Mesenchymal stem cell (in vitro differentiated cells and primary cell): ENCODE results near the gene SSH2.

Source experiments
- DNase-seq: peaks from one replicate; pipeline ENCODE4 v3.0.0-alpha.2; 2013
- H2AFZ ChIP-seq: one replicate; pipeline ENCODE4 v1.6.1; 2013; ENCODE audit warnings: low read depth, mild to moderate bottlenecking, control low read depth, inconsistent platforms, low read length, moderate library complexity
- H2AK5ac ChIP-seq: 2 replicates; pipeline ENCODE4 v1.6.1; 2013; ENCODE audit warnings: low read length, moderate library complexity, mild to moderate bottlenecking, inconsistent platforms; ENCODE audit not compliant: severe bottlenecking
- H2BK120ac ChIP-seq: one replicate; pipeline ENCODE4 v1.6.1; 2013; ENCODE audit warnings: low read depth, mild to moderate bottlenecking, inconsistent platforms, low read length, moderate library complexity
- H2BK12ac ChIP-seq, 2 experiments: one replicate each; pipeline ENCODE4 v1.6.1; 2013; ENCODE audit warnings: inconsistent platforms in 2 of 2, low read length in 2 of 2, mild to moderate bottlenecking in 2 of 2, moderate library complexity in 2 of 2, control low read depth in 1 of 2
- H2BK15ac ChIP-seq: one replicate; pipeline ENCODE4 v1.6.1; 2013; ENCODE audit warnings: mild to moderate bottlenecking, low read depth, inconsistent platforms; ENCODE audit not compliant: poor library complexity, severe bottlenecking
- H2BK5ac ChIP-seq: 2 replicates; pipeline ENCODE4 v1.6.1; 2013; ENCODE audit warnings: low read depth, mild to moderate bottlenecking, low read length, control low read depth, inconsistent platforms; ENCODE audit not compliant: poor library complexity, severe bottlenecking
- H3K14ac ChIP-seq, 2 experiments: one replicate each; pipeline ENCODE4 v1.6.1; 2013; ENCODE audit warnings: inconsistent platforms in 2 of 2, low read length in 2 of 2, control low read depth in 1 of 2, mild to moderate bottlenecking in 1 of 2, moderate library complexity in 1 of 2
- H3K18ac ChIP-seq, 2 experiments: one replicate each; pipeline ENCODE4 v1.6.1; 2013; ENCODE audit warnings: inconsistent platforms in 2 of 2, low read length in 2 of 2, control low read depth in 1 of 2, low read depth in 1 of 2, mild to moderate bottlenecking in 1 of 2
- H3K23ac ChIP-seq, 2 experiments: one replicate each; pipeline ENCODE4 v1.6.1; 2013; ENCODE audit warnings: inconsistent platforms in 2 of 2, low read length in 2 of 2, mild to moderate bottlenecking in 2 of 2, moderate library complexity in 2 of 2, control low read depth in 1 of 2
- H3K27ac ChIP-seq: 2 replicates; pipeline ENCODE4 v1.5.1; 2013; ENCODE audit warnings: mild to moderate bottlenecking, moderate library complexity, low read length, control low read depth, inconsistent platforms; ENCODE audit not compliant: poor library complexity, severe bottlenecking
- H3K27me3 ChIP-seq, 2 experiments: 2 replicates each; pipeline versions ENCODE4 v1.6.1 to v1.7.0; 2013; ENCODE audit warnings: low read length in 2 of 2, mild to moderate bottlenecking in 2 of 2, moderate library complexity in 2 of 2, control low read depth in 1 of 2, inconsistent platforms in 1 of 2; ENCODE audit not compliant: control insufficient read depth in 1 of 2, insufficient read depth in 1 of 2
- H3K36me3 ChIP-seq, 2 experiments: 2 replicates each; pipeline versions ENCODE4 v1.6.1 to v1.7.0; 2013; ENCODE audit warnings: low read length in 2 of 2, control low read depth in 1 of 2, inconsistent platforms in 1 of 2, low read depth in 1 of 2, mild to moderate bottlenecking in 1 of 2; ENCODE audit not compliant: insufficient read depth in 2 of 2, control insufficient read depth in 1 of 2
- H3K4ac ChIP-seq, 2 experiments: one replicate each; pipeline ENCODE4 v1.6.1; 2013; ENCODE audit warnings: inconsistent platforms in 2 of 2, low read length in 2 of 2, mild to moderate bottlenecking in 2 of 2, moderate library complexity in 2 of 2, control low read depth in 1 of 2, low read depth in 1 of 2
- H3K4me1 ChIP-seq: 2 replicates; pipeline ENCODE4 v1.6.1; 2013; ENCODE audit warnings: low read depth, low read length, control low read depth; ENCODE audit not compliant: control insufficient read depth, insufficient read depth
- H3K4me2 ChIP-seq: 2 replicates; pipeline ENCODE4 v1.6.1; 2013; ENCODE audit warnings: low read length, mild to moderate bottlenecking, inconsistent platforms; ENCODE audit not compliant: poor library complexity, severe bottlenecking
- H3K4me3 ChIP-seq, 2 experiments: 2 replicates each; pipeline versions ENCODE4 v1.5.1 to v1.7.0; 2013; ENCODE audit warnings: low read length in 2 of 2, mild to moderate bottlenecking in 2 of 2, control low read depth in 1 of 2, low read depth in 1 of 2; ENCODE audit not compliant: insufficient read depth in 1 of 2
- H3K79me1 ChIP-seq: replicated peaks from 2 replicates; pipeline ENCODE4 v1.6.1; 2013; ENCODE audit warnings: mild to moderate bottlenecking, control low read depth, low read length, inconsistent platforms; ENCODE audit not compliant: poor library complexity, severe bottlenecking
- H3K9ac ChIP-seq: 2 replicates; pipeline ENCODE4 v1.7.0; 2013; ENCODE audit warnings: mild to moderate bottlenecking, low read length, moderate library complexity
- H3K9me3 ChIP-seq: 2 replicates; pipeline ENCODE4 v1.7.0; 2013; ENCODE audit warnings: mild to moderate bottlenecking, low read length; ENCODE audit not compliant: control insufficient read depth
- H4K8ac ChIP-seq: one replicate; pipeline ENCODE4 v1.6.1; 2013; ENCODE audit warnings: inconsistent platforms, mild to moderate bottlenecking, low read length, moderate library complexity
- H4K91ac ChIP-seq: one replicate; pipeline ENCODE4 v1.6.1; 2013; ENCODE audit warnings: mild to moderate bottlenecking, low read length, inconsistent platforms
- WGBS: methylation state at CpG from one replicate; pipeline ENCODE4 v1.1.7; 2013; ENCODE audit warnings: mixed read lengths; 5-methylcytosine and 5-hydroxymethylcytosine counted together

The SSH2 gene

DNA sequence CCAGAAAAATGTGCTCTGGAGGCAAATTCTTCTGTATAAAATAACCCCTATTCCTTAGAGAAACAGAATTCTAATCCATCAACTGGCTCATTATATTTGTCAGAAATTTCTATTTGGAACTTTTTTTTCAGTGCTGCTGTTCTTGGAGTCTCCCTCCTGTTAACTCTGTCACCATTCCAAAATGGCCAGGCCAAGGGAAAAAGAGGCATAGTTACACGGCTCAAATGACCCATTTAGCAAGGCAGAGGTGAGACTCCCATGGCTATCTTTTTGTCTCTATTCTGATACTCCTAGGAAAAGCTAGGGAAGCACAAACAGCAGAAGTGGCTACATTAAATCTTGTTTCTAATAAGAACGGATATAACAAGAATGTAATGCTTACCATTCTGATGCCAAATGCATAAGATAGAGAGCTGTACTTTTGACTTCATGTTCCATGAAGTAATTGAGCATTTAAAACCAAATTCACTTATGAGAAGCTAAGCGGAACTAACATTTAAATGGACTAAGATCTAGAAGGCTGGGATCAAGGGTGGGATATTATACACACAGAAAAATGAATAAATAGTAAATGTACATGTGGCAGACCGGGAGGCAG, 242.9 kb downstream of the SSH2 start:
- Histone ChIP-seq H2AK5ac (no peak overlapping the region), H3K23ac (no peak overlapping the region), H3K9ac (no peak overlapping the region), H4K91ac (no peak overlapping the region), H3K4me3 (no peak overlapping the region), H3K4ac (no peak overlapping the region), H2BK5ac (no peak overlapping the region), H3K18ac (no peak overlapping the region), H3K4me1 (no peaks in the 10 kb centered on the region), H2BK120ac (no peak overlapping the region), H3K79me1 (peaks cover 2% of the 10 kb centered on the region), H3K36me3 (peaks cover 0 to 9% of the 10 kb centered on the region in 2 experiments), H2BK15ac (no peak overlapping the region), H2AFZ (no peak overlapping the region), H3K14ac (no peak overlapping the region), H3K27ac (no peak overlapping the region), H3K4me2 (no peak overlapping the region), H2BK12ac (no peak overlapping the region), H3K9me3 (no peaks in the 10 kb centered on the region), H3K27me3 (no peaks in the 10 kb centered on the region), H4K8ac (no peak overlapping the region)
- no peak for DNase-seq
- 100% methylated on average over 3 of the region's 4 CpGs for WGBS

DNA sequence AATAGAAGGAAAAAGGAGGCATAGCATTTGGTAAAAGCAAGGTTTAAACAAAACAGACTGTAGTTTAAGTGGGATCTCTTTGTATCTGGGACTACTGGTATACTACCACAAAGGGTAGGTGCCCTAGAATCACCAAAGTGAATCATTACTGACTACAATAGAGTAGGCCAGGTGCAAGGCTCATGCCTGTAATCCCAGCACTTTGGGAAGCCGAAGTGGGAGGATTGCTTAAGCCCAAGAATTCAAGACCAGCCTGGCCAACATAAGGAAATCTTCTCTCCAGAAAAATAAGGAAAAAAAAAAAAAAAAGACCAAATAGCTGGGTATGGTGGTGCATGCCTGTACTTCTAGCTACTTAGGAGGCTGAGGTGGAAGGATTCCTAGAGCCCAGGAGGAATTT, 246.5 kb downstream of the SSH2 start:
- Histone ChIP-seq H3K18ac (no peak overlapping the region), H2BK15ac (no peak overlapping the region), H2BK12ac (no peak overlapping the region), H4K91ac (no peak overlapping the region), H4K8ac (no peak overlapping the region), H3K4me1 (peaks cover 3% of the 10 kb centered on the region), H2AFZ (no peak overlapping the region), H3K36me3 (peaks cover 0 to 6% of the 10 kb centered on the region in 2 experiments), H3K14ac (no peak overlapping the region), H3K4me3 (no peak overlapping the region), H2BK120ac (no peak overlapping the region), H3K23ac (no peak overlapping the region), H3K9me3 (no peaks in the 10 kb centered on the region), H3K4me2 (no peak overlapping the region), H3K27me3 (no peaks in the 10 kb centered on the region), H2BK5ac (no peak overlapping the region), H2AK5ac (no peak overlapping the region), H3K4ac (no peak overlapping the region), H3K27ac (no peak overlapping the region), H3K9ac (no peak overlapping the region), H3K79me1 (peaks cover 2% of the 10 kb centered on the region)
- 100% methylated on average over 1 of the region's 1 CpG for WGBS
- DNase-seq: no peak

DNA sequence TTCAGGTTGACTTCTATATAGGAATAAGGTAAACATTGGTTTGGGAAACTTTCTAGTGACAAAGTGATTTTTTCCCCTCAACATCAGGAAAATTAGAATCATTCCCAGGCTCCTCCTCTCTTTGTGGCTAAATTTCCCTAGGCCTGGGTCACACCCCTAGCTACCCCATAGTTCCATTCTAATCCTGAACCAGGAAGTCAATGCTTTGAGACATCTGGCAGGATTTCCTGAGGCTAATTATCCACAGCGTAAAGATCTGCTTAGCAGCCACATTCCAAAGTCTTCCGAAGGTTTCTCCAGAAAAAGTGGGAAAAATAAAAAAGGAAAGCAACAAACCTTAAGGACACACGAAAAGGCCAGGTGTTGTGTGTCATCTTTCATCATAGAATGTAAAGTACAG, 247.0 kb downstream of the SSH2 start:
- no peak overlapping the region for H3K9ac ChIP-seq
- no peak overlapping the region for H3K4me2 ChIP-seq
- no peak overlapping the region for H2BK120ac ChIP-seq
- H2AFZ ChIP-seq: no peak overlapping the region
- no peak overlapping the region for H3K27ac ChIP-seq
- H4K8ac ChIP-seq: no peak overlapping the region
- H3K36me3 ChIP-seq: peaks cover 0 to 5% of the 10 kb centered on the region in 2 experiments
- no peak overlapping the region for H2BK5ac ChIP-seq
- no peak for DNase-seq
- no peaks in the 10 kb centered on the region for H3K27me3 ChIP-seq
- no peak overlapping the region for H3K4ac ChIP-seq
- no peak overlapping the region for H3K14ac ChIP-seq
- H3K4me1 ChIP-seq: peaks cover 3% of the 10 kb centered on the region
- WGBS: 26% methylated on average over 3 of the region's 3 CpGs
- no peak overlapping the region for H3K18ac ChIP-seq
- H3K9me3 ChIP-seq: no peaks in the 10 kb centered on the region
- H2AK5ac ChIP-seq: no peak overlapping the region
- no peak overlapping the region for H3K23ac ChIP-seq
- no peaks in the 10 kb centered on the region for H3K79me1 ChIP-seq
- no peak overlapping the region for H3K4me3 ChIP-seq
- H4K91ac ChIP-seq: no peak overlapping the region
- H2BK12ac ChIP-seq: no peak overlapping the region
- no peak overlapping the region for H2BK15ac ChIP-seq

DNA sequence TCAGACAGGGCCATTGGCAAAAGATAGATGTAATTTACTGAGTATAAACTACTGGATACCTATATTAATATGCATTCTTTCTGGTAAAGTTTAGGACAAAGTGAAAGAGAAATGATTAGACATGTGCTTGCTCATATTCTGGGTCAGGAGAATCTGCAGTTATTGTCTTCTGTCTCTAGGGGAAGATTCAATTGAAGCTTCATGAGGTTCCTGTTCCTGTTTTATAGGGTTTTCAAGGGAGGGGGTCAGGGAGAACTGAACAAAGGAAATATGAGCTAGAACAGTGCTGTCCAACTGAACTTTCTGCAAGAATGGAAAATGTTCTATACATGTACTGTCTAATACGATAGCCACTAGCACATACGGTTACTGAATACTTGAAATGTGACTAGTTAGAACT, 248.0 kb downstream of the SSH2 start:
- H3K9ac ChIP-seq: no peak overlapping the region
- no peak overlapping the region for H2BK12ac ChIP-seq
- 100% methylated on average over 2 of the region's 2 CpGs for WGBS
- H3K36me3 ChIP-seq: peaks cover 0 to 5% of the 10 kb centered on the region in 2 experiments
- H3K27ac ChIP-seq: no peak overlapping the region
- H2AK5ac ChIP-seq: no peak overlapping the region
- H3K14ac ChIP-seq: no peak overlapping the region
- H4K91ac ChIP-seq: no peak overlapping the region
- H2BK5ac ChIP-seq: no peak overlapping the region
- no peak overlapping the region for H3K4ac ChIP-seq
- no peaks in the 10 kb centered on the region for H3K79me1 ChIP-seq
- no peak overlapping the region for H2AFZ ChIP-seq
- no peak overlapping the region for H3K4me2 ChIP-seq
- no peak overlapping the region for H3K18ac ChIP-seq
- H3K4me3 ChIP-seq: no peak overlapping the region
- H2BK120ac ChIP-seq: no peak overlapping the region
- no peak for DNase-seq
- no peak overlapping the region for H2BK15ac ChIP-seq
- peaks cover 3% of the 10 kb centered on the region for H3K4me1 ChIP-seq
- H3K9me3 ChIP-seq: no peaks in the 10 kb centered on the region
- H3K23ac ChIP-seq: no peak overlapping the region
- H4K8ac ChIP-seq: no peak overlapping the region
- H3K27me3 ChIP-seq: no peaks in the 10 kb centered on the region
